HS-5 (cell line): ENCODE measurements around the gene NCOA6.
A peak's percentile ranks its signal among the peaks of the same experiment; 100 is the strongest.

Source experiments
- DNase-seq: peaks from one replicate; pipeline ENCODE4 v3.0.0-alpha.2; 2012; ENCODE audit warnings: low read depth

The NCOA6 gene

DNA sequence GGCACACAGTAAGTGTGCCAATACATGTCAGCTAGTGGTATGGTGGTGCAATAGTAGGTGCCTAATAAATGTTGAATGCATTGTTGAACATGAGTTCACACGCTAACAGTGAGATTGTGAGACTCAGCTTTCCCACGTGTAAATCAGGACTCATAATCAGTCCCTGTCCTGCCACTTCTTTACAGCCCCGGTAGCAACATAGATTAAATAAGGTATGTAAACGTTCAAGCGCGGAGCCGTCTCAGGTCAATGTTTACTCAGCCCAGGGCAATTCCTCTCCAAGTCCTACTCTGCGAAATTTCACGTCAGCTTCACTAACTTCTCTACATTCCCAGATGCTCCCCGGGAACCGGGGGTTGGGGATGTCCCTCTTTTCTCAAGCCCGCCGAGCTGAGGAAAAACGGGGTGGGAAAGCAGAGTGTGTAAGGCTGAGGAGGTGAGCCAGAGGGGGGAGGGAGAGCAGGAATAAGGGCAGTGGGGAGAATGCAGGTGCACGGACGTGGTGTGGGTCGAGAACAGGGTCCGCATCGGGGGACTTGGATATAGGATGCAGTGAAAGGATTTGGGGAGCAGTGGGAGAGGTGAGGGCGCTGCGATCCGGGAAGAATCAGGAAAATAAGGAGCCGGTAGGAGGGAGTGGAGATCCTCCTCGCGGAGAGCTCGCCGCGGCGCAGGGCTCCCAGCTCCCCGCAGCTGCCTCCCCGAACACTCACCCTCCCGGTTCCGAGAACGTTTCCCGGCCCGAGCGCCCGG lies 121.9 kb downstream of the NCOA6 start:
- no peak for DNase-seq

DNA sequence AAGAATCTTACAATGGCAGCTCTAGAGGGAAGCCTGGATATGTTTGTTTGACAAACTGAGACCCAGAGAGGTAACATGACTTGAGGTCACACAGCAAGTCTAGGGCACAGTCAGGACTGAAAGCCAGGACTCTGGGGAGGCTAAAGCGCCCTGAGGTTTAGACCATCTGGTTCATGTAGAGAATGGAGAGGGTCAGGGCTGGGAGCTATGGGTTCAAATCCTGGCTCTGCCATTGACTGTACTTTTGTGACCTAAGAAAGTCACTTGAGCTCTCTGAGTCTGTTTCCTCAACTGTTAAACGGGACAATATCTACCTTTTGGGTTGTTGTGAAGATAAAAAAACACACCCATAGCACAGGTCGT lies 122.4 kb downstream of the NCOA6 start:
- no peak for DNase-seq

DNA sequence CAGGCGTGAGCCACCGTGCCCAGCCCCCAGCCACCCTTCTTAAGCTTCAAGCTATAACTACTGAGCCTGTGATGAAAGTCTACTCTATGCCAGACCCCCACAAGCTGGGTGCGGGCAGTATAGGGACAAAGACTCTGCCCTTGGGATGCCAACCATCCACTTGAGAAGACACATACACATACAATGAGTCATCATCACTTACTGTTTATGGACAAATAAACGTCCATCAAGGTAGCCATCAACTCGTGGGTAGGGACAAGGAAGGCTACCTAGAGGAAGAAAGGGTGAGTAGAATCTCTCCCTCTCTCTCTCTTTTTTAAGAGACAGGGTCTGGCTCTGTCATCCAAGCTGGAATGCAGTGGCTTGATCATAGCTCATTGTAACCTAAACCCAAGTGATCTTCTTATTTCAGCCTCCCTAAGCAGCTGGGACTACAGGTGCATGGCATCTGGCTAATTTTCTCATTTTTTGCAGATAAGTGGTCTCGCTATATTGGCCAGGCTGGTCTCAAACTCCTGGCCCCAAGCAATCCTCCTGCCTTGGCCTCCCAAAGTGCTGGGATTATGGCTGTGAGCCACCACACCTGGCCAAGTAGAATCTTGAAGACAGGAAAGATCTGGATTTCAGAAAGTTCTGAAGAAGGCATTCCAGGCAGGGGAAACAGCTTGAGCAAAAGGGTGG lies 123.9 kb downstream of the NCOA6 start:
- no peak for DNase-seq

DNA sequence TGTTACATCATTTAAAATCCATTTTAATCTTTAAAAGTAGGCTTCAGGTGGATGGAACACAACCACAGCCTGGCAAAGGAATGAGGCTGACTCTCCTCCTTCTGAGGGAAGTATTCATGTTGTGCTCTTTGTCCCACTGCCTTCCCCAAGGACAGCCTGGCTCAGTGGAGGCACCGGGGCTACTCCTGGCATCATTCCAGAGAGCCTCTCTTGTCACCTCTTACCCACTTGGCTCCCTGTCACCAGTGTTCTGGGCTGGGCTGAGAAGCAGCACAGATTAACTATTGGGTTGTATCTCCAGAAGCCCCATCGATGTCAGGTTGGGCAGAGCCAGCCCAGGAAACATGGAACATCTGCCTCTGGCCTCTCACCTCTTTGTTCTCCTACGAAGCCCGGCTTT lies 132.0 kb downstream of the NCOA6 start:
- DNase-seq: no peak

DNA sequence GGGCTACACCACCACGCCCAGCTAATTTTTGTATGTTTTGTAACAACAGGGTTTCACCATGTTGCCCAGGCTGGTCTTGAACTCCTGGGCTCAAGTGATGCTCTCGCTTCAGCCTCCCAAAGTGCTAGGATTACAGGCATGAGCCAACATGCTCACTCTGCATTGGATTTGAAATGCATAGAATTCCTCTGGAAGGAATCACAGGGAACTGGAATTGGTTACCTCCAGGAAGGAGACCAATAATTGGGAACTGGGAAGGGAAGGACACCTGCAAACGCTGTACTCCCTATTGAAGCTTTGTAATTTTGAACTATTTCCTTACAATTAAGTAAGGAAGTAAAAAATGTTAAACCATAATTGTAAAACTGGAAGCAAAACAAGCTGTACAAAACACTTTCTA lies 133.6 kb downstream of the NCOA6 start:
- DNase-seq: no peak

DNA sequence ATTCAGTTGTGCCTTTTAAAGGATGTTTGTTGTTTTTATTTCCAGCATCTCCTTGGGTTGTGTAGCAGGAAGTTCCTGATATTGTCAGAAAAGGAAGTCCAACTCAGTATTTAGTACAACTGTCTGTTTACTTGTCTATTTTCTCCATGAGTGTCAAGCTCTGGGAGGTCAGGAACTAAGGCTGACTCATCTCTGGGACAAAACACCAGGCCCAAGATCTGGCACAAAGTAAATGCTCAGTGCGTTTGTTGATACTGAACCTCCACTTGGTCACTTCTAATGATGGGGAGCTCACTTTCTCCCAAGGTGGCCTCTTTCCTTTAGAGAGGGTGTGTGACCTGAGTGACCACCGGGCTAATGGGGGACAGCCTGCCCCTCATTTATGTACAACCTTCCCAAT lies 136.0 kb downstream of the NCOA6 start:
- no peak for DNase-seq

DNA sequence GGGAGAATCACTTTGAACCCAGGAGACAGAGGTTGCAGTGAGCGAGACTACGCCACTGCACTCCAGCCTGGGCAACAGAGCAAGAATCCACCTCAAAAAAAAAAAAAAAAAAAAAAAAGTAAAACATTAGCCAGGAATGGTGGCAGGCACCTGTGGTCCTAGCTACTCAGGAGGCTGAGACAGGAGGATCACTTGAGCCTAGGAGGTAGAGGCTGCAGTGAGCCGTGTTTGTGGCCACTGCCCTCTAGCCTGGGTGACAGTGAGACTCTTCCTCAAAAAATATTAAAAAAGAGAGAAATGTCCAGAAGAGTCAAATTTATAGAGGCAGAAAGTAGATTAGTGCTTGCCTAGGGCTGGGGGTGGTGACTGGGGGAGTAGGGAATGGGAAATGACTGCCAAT lies 141.8 kb downstream of the NCOA6 start:
- no peak for DNase-seq

DNA sequence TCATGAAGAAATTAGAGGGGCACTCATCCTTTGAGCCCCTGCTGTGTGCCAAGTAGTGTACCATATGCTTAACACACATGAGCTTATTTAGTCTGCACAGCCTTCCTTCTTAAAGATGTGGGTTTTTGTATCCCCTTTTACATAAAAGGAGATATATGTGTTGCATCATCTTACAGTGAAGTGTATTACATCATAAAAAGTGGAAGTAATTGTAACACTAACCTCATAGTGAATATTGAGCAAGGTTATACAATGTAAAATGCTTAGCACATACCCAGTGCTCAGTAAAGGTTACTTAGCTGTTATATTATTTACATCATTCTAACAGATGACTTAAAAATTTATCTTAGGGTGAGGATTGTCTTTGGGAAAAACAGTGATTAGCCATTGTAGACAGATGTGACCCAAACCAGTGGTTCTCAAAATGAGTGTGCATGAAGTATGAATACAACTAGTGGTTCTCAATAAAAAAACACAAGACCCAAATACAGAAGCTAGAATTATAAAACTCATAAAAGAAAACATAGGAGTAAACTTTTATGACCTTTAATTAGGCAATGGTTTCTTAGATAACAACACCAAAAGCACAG lies 144.8 kb downstream of the NCOA6 start:
- no peak for DNase-seq

DNA sequence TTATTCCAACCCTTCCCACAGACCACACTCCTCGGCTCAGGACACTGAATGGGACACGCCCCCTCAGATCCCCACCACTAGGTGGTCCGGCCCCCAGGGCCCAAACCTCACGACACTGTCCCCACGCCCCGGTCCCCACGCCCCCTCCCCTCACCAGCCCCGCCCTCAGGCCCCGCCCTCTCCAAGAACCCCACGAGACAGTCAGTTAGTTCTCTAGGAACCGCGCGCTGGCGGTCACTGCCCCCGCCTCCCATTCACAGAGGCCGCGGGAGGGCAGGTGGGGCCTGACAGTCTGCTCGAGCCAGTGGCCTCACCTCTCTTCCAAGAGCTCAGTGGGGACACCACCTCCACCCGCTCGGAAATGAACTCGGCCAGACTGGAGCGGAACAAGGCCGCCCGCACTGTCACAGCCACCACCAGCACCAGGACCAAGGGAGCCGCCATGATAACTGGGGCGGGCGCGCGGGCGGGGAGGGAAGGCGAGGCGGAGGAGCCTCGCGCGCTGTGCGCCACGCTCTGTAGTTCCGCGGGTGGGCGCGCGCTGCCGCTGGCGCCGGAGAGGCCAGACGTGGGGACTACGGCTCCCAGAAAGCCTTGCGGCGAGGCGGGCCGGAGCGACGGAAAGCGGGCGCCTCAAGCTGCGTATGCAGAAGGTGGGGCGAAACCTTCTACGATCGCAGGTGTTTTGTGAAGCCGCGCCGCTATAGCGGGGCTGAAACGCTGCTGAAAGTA lies 148.6 kb downstream of the NCOA6 start, which contains the start of gene PIGU:
Gene PIGU, minus strand, starts transcription at position 451 of the 732 bp plus-strand sequence. Its CDS starts 7 bp downstream, at position 444.
- DNase-seq: peak; percentile 67

DNA sequence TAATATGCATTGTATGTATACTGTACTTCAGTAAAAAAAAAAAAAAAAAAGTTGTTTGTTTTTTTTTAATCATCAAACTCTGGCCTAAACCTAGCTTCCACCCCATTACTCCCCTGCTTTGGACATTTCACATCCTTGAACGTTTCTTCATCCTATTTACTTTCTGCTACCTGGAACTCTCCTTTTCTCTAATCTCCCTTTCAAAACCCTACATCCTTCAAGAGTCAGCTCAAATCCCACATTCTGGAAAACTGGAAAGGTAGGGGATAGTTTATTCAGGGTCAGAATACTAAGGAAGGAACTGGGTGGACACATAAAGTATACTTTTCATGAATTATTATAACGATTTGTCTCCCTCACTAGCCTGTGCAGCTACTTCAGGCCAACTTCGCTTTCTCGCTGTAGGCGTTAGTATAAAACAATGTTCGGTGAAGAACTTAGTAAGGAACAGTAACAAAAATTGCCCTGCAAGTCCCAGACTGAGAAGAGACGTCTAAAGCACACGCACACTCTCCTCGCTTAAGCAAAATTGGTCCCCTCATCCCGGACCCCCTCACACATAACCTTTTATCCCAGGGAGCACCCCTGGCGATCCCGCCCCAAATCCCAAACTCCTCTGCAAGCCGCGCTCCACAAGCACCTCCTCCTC lies 149.3 kb downstream of the NCOA6 start:
- no peak for DNase-seq

DNA sequence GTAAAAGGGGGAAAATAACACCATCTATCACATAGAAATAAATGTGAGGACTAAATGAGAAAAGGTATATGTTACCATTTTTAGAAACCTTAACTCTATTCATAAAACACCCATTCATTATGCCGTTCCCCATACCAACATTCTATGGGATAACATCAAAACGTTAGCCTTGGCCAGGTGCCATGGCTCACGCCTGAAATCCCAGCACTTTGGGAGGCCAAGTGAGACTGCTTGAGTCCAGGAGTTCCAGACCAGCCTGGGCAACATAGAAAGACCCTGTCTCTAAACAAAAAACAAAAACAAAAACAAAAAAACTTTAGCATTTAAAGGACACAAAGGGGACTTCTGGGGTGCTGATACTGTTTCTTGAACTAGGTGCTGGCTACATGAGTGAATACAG lies 149.9 kb downstream of the NCOA6 start:
- no peak for DNase-seq

DNA sequence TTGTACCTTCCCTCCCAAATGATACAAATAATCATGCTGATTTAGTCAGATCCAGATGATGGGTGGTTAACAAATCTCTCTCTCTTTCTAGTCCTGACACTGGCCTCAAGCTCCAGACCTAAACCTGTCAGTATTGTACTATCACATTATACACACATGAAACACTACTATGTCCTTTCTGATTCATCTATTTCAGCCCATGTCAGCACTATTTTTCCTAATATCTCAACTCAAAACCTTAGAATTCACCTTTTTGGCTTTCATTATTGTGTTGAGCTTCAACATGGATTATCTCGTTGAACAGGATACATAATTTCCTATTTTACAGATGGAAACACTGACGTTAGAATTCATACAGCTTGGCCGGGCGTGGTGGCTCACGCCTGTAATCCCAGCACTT lies 152.0 kb downstream of the NCOA6 start:
- no peak for DNase-seq

DNA sequence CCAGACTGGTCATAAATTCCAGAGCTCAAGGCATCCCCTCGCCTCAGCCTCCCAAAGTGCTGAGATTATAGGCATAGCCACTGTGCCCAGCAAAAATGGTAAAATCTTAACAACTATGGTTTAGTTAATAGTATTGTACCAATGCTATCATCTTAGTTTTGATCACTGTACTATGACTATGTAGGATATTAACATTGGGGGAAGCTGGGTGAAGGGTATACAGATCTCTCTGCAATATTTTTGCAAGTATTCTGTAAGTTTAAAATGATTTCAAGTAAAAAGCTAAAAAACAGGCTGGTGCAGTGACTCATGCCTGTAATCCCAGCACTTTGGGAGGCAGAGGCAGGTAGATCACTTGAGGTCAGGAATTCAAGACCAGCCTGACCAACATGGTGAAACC lies 156.4 kb downstream of the NCOA6 start:
- DNase-seq: no peak
